Pons (tissue), 1 donor: ENCODE measurements around the gene NAXD.
"Not testable (repeated sequence)": the region's sequence is repeated elsewhere in the genome, so short reads cannot be mapped to it uniquely, and the experiment has no call there.

Source experiments
- DNase-seq: peaks from one replicate; pipeline ENCODE4 v3.0.0-alpha.2; 2016; ENCODE audit warnings: low spot score

The NAXD gene

GRCh38 chr13:110664673-110665072 is 49.3 kb downstream of the NAXD start:
- DNase-seq = no peak

- DNase-seq = no peak
These were observed 50.3 kb downstream of the NAXD start for GRCh38 chr13:110665491-110666254.

GRCh38 chr13:110666255-110666533 is 50.8 kb downstream of the NAXD start:
- DNase-seq = no peak

- no peak for DNase-seq
These were observed 53.7 kb downstream of the NAXD start for GRCh38 chr13:110669036-110669435.

GRCh38 chr13:110669814-110670213 is 54.5 kb downstream of the NAXD start:
- DNase-seq = not testable (repeated sequence)

- DNase-seq = peak; percentile 18
These were observed 61.5 kb downstream of the NAXD start for GRCh38 chr13:110676595-110677587.

GRCh38 chr13:110677731-110678545 is 62.6 kb downstream of the NAXD start:
- no peak for DNase-seq

- DNase-seq = no peak
These were observed 65.5 kb downstream of the NAXD start for GRCh38 chr13:110680852-110681251.

GRCh38 chr13:110681868-110682550 is 66.7 kb downstream of the NAXD start:
- DNase-seq = no peak

- DNase-seq = no peak
These were observed 67.4 kb downstream of the NAXD start for GRCh38 chr13:110682746-110683145.

GRCh38 chr13:110683203-110683883 is 68.0 kb downstream of the NAXD start:
- peak; percentile 44 for DNase-seq

- no peak for DNase-seq
These were observed 68.6 kb downstream of the NAXD start for GRCh38 chr13:110683921-110684320.

GRCh38 chr13:110684388-110685056 is 69.2 kb downstream of the NAXD start:
- DNase-seq = no peak

GRCh38 chr13:110685305-110686020 is 70.1 kb downstream of the NAXD start:
- DNase-seq = no peak

GRCh38 chr13:110687736-110688135 is 72.4 kb downstream of the NAXD start:
- DNase-seq = no peak

GRCh38 chr13:110689041-110689440 is 73.7 kb downstream of the NAXD start:
- DNase-seq = no peak
